Neural cell (in vitro differentiated cells): Measurements from ENCODE around the gene CD68.

Experiments
- CTCF ChIP-seq: fragments of 450-650 bp; IDR thresholded peaks from 2 replicates; pipeline ENCODE4 v1.5.1; 2014; ENCODE audit warnings: antibody characterized with exemption, mild to moderate bottlenecking, moderate library complexity; ENCODE audit not compliant: poor library complexity, severe bottlenecking
- EP300 ChIP-seq: fragments of 450-650 bp; conservative IDR thresholded peaks from 2 replicates; pipeline ENCODE4 v1.6.1; 2014; ENCODE audit warnings: antibody characterized with exemption, mild to moderate bottlenecking, moderate library complexity; ENCODE audit not compliant: poor library complexity, severe bottlenecking
- TAF1 ChIP-seq: IDR thresholded peaks from 2 replicates; pipeline ENCODE4 v1.6.1; 2012; ENCODE audit warnings: low read depth

DNA sequence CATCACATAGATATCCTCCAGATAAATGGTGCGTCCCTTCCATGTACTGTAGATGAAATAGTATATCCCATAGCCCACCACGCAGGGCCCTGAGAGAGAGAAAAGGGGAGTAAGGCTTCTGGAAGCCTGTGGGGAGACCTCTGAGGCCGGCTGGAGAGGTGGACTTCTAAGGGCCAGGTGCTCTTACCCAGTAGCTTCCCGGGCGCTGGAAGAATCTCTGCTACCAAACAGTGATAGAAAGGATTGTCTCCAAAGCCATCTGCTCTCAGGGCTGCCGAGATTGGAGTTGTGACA, 47.5 kb downstream of the CD68 start:
- TF ChIP-seq TAF1, result no peak
- TF ChIP-seq CTCF, result no peak
- no peak for TF ChIP-seq EP300
